Endometrium (tissue), 2 donors: Measurements from ENCODE around the gene RFTN2.

Experiments used
- FAIRE-seq: peaks from 2 replicates; lab custom pipeline; 2012; peaks lifted over from hg19 to GRCh38; lab: Jason Lieb, UNC
- donor health status: control.
- donor health status: control.

Gene RFTN2

DNA sequence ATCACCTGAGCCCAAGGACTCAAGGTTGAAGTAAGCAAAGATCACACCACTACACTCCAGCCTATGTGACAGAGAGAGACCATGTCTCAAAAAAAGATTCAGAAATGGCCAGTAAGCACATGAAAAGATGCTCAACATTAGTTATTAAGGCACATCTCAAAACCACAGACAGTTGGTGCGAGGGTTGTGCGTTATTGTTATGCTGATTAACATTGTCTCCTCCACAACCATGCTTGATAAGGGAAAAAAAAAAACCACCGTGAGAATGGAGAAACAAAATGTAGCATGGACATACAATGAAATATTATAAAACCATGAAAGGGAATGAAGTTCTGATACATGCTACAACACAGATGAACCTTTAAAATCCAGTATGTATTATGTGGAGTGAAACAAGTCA lies 132.2 kb downstream of the RFTN2 start:
- FAIRE-seq: no peak

- FAIRE-seq: no peak
Measured at GRCh38 chr2:197539734-197540133, 135.7 kb downstream of the RFTN2 start.

DNA sequence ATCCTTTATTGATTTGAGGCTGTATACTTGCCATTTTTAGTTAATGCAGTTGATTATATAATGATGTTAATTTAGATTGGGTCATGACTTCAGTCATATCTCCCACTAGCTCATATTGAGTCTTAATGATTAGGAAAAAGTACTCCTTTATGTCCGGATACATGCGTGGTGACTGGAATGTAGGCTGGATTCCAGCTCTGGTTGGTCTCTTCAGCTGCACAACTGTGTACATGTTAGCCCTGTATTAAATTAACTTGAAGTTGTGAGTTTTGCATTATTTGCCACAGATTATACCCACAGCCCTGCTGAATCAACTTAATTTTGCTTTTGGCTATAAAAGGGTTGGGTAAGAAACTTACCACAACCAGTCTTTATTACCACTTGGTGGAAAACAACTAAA lies 137.0 kb downstream of the RFTN2 start:
- FAIRE-seq: no peak
